HTERT RPE-1 (cell line): ENCODE measurements around the gene PMS2.
"Not testable (repeated sequence)": the region's sequence is repeated elsewhere in the genome, so short reads cannot be mapped to it uniquely, and the experiment has no call there.

Source experiments
- in situ Hi-C: fragments of 300-500 bp; cut with MboI; formaldehyde crosslinking; loops from 4 replicates; pipeline ENCODE4 v1.14.3; 2020; ENCODE audit warnings: low sequenced_read_pairs

The PMS2 gene, protein sequence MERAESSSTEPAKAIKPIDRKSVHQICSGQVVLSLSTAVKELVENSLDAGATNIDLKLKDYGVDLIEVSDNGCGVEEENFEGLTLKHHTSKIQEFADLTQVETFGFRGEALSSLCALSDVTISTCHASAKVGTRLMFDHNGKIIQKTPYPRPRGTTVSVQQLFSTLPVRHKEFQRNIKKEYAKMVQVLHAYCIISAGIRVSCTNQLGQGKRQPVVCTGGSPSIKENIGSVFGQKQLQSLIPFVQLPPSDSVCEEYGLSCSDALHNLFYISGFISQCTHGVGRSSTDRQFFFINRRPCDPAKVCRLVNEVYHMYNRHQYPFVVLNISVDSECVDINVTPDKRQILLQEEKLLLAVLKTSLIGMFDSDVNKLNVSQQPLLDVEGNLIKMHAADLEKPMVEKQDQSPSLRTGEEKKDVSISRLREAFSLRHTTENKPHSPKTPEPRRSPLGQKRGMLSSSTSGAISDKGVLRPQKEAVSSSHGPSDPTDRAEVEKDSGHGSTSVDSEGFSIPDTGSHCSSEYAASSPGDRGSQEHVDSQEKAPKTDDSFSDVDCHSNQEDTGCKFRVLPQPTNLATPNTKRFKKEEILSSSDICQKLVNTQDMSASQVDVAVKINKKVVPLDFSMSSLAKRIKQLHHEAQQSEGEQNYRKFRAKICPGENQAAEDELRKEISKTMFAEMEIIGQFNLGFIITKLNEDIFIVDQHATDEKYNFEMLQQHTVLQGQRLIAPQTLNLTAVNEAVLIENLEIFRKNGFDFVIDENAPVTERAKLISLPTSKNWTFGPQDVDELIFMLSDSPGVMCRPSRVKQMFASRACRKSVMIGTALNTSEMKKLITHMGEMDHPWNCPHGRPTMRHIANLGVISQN

DNA sequence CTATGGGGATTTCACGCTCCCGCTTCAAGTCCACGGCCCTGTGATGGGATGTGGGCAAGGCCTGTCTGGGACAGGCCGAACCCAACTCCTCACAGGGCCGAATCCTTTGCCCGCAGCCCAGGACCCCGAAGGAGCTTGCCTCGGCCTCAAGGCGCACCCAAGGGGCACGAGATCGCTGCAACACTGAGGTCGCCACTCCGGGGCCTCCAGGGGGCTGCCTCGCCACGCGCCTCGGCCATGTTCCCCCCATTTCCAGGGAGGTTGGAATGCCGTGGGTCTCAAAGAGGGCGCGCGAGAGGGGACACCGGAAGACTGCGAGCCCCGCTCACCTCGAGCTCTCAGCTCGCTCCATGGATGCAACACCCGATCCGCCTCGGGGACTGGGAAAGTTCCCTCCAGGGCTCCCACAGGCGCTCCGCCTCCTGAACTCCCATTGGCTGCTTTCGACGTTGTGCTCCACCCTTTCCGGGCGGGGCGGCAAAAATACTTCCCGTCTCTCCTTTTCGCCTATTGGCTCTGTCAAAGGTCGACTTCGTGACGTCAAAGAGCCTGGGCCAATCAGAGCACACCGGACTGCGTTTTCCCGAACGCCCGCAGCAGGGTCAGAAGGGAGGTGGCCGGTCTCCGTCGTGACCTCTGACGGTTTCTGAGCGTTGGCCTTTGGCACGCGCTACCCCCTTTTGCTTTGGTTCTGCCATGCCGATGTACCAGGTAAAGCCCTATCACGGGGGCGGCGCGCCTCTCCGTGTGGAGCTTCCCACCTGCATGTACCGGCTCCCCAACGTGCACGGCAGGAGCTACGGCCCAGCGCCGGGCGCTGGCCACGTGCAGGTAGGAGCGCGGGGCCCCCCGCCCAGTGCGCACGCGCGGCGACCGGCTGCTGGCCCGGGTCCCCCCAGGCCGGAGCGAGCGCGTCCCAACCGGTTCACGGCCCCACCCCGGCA, at the start of gene PMS2, which contains the start of gene AIMP2:
TSS of gene PMS2 (minus strand) at position 382 of the 944 bp plus-strand sequence. CDS start at position 352, 30 bp downstream.
TSS of gene AIMP2 (plus strand) at position 605 of the 944 bp plus-strand sequence. CDS start at position 697, 92 bp downstream.
- in situ Hi-C loops: no loop called here

GRCh38 chr7:6057316-6058129, 48.7 kb upstream of the PMS2 start:
- in situ Hi-C loops: no loop called here

GRCh38 chr7:6056616-6057015, 47.8 kb upstream of the PMS2 start:
- in situ Hi-C loops: no loop called here

- in situ Hi-C loops: not testable (repeated sequence)
Observed at GRCh38 chr7:6051185-6051584, 42.3 kb upstream of the PMS2 start.

DNA sequence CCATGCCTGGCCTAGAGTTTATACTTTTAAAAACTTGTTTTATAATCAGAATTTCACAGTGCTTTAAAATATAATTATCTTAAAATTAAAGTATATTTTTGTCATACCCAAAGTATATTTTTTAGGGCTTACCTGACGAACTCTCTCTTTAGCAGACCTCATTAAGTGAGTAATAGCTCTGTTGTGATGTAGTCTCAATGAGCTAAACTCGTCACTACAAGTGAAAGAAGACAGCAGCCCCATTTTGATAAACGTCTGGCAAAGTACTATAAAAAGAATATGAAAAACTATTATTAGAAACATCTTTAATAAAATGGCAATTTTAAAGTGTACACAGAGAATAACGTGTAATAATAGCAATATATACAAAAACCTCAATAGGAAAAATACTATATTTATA, 40.9 kb upstream of the PMS2 start:
- in situ Hi-C loops: no loop called here

DNA sequence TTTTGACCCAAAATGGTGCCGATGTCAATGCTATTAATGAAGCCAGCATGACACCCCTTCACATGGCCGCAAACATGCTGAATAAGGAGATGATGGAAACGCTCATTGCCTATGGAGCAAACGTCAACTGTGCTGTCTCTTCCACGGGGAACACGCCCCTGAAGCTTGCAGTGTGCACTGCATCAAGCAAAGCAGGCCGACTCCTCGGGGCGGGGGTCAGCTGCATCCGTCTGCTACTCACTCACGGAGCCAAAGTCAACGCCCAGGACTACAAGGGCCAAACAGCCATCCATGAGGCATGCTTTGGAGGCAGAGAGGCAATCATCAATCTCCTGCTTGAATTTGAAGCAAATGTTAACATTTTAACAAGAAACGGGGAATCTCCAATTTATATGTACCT, 26.8 kb upstream of the PMS2 start:
- in situ Hi-C loops: no loop called here

GRCh38 chr7:6035165-6035564, 26.3 kb upstream of the PMS2 start:
- in situ Hi-C loops: no loop called here

- in situ Hi-C loops: no loop called here
Observed at GRCh38 chr7:6032641-6033040, 23.8 kb upstream of the PMS2 start.

DNA sequence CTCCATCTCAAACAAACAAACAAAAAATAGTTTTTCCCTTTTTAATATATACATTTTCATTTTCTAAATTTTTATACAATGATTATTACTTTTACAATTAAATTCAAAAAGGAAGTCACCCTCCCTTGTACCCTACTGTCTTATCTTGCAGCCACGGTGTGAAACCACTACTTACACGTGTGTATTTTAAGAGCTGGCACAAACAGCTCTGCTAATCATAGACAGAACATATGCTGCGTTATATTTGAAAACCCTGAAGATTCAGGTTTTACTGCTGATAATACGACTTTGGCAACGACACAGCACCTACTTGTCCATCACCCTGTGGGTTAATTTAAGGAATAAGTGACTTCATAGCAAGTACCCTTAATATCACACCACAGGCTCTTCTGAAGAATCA, 23.3 kb upstream of the PMS2 start:
- in situ Hi-C loops: no loop called here

- in situ Hi-C loops: no loop called here
Observed at GRCh38 chr7:6031567-6031966, 22.7 kb upstream of the PMS2 start.

DNA sequence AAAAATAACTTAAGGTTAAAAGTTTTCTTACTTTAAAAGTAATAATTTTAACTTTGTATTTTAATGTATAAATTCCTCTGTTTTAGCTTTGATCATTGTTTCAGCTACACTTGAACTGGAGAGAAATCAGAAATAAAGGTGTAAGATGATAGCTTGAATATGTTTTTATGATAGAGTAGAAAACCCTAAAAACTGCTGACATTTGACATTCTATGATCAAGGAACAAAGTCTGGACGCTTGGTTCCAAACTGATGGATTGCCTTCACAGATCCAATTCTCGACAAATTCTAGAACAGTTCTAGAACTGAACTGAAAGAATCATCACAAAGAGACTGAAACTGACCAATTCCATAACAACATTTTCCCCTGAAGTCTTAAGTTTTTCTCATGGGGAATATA, 22.1 kb upstream of the PMS2 start, which contains the start of gene ANKRD61:
TSS of gene ANKRD61 (plus strand) at position 389 of the 400 bp plus-strand sequence. CDS start at position 389, 0 bp downstream.
- in situ Hi-C loops: no loop called here

DNA sequence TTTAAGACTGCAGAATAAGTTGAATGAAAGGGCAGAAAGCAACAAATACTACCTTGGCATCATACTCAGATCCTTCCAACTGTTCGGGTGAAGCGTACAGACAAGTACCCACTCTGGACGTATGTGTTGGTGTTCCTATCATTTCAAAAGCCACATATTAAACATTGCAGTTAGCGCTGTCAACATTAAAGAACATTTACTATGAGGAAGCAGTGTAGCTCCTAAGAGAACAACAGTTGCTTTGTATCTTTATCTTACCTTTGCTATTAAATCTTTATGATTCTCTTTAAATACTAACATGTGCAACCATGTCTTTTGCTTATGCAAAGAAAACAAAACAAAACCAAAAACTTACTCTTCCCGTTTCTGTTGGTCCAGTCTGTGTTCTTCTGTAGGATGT, 19.7 kb upstream of the PMS2 start:
- in situ Hi-C loops: no loop called here

DNA sequence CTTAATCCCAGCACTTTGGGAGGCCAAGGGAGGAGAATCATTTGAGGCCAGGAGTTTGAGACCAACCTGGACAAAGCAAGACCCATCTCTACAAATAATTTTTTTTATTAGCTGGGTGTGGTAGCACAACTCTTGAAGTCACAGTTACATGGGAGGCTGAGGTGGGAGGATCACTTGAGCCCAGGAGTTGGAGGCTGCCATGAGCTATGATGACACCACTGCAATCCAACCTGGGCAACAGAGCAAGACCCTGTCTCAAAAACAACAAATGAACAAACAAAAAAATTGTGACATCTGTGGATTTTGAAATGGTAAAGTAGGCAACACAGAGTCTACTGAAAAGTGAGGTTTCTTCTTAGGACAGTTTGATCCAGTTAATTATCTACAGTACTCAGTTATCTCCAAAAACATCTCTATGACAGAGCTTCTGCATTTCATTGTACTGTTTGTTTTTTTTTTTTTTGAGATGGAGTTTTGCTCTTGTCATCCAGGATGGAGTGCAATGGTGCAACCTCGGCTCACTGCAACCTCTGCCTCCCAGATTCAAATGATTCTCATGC, 19.0 kb upstream of the PMS2 start:
- in situ Hi-C loops: no loop called here

- in situ Hi-C loops: no loop called here
Observed at GRCh38 chr7:6026820-6027311, 18.0 kb upstream of the PMS2 start.

DNA sequence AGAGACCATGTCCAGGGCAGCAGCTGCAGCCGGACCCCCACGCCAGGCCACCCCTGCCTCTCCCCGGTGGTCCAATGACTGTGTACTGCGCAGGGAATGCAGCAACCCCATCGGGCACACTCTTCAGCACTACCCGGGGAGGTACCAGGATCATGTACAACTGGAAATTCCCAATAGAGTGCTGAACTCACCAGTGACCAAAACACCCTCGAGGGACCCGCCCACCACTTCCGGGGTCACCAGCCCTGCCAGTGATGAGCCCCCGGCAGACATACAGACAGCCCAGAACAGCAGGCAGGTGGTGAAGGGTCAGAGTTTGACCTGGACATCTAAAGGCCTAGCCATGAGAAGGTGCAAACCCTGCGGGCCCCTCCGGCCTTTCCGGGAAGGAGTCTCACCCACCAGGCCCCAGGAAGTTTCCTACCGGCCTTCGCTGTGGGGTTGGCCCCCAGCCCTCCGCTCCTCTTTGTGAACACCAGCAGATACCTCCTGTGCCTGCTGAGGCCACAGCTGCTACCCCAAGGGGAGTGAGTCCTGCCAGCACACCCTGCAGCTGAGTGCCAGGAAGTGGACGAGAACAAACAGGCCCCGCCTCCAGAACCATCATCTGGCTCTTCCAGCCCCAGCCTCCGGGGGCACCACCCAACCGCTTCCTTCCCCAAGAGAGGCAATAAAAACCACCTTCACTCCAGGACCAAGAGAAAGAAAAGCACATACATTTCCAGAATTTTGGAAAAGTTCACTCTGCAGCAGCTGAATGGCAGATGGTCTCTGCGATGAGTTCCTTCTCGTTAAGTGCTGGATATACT, 17.4 kb upstream of the PMS2 start:
- in situ Hi-C loops: no loop called here

GRCh38 chr7:6023974-6024435, 15.2 kb upstream of the PMS2 start:
- in situ Hi-C loops: no loop called here

DNA sequence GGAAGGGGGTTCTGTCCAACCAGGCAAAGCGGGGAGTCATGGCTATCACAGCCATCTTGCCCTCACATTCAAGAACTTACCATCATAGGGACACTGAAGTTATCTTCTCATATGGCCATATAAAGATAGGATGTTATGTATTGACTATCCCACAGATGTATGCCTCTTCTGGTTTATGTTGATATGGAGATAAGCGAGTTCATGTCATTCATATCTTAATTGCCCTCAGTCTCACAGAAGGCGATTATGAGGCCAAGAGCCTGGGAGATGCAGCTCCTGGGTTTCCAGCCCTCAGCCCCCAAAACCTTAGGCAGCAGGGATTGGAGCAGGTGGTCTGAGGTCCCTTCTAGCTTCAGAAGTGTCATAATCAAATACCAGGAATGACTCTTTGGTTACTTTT, 13.9 kb upstream of the PMS2 start:
- in situ Hi-C loops: no loop called here
